Endodermal cell (in vitro differentiated cells): ENCODE data around the gene NME5. TPM values are rescaled to one million over a fixed set of nuclear protein-coding genes. Genes with fewer than 3 reads are reported as not detected.
"Not testable (repeated sequence)": the region's sequence is repeated elsewhere in the genome, so short reads cannot be mapped to it uniquely, and the experiment has no call there.

Experiments
- DNase-seq: peaks from one replicate; pipeline ENCODE4 v3.0.0-alpha.2; 2017
- H3K27ac ChIP-seq: 2 replicates; pipeline ENCODE4 v1.5.1; 2013; ENCODE audit warnings: mild to moderate bottlenecking, low read depth, low read length, moderate library complexity
- H3K27me3 ChIP-seq: 2 replicates; pipeline ENCODE4 v1.6.1; 2013; ENCODE audit warnings: mild to moderate bottlenecking, low read length, moderate library complexity; ENCODE audit not compliant: insufficient read depth, control insufficient read depth, poor library complexity, severe bottlenecking
- H3K36me3 ChIP-seq: 2 replicates; pipeline ENCODE4 v1.7.0; 2013; ENCODE audit warnings: mild to moderate bottlenecking, low read length, moderate library complexity; ENCODE audit not compliant: control insufficient read depth, insufficient read depth
- H3K4me1 ChIP-seq: one replicate; pipeline ENCODE4 v1.7.0; 2013; ENCODE audit warnings: low read length; ENCODE audit not compliant: control insufficient read depth, insufficient read depth
- H3K4me3 ChIP-seq: 2 replicates; pipeline ENCODE4 v1.5.1; 2013; ENCODE audit warnings: mild to moderate bottlenecking, low read length, moderate library complexity
- H3K9ac ChIP-seq: 2 replicates; pipeline ENCODE4 v1.6.1; 2013; ENCODE audit warnings: mild to moderate bottlenecking, low read length, moderate library complexity; ENCODE audit not compliant: poor library complexity, severe bottlenecking; ENCODE audit errors: extremely low read depth
- H3K9me3 ChIP-seq: 2 replicates; pipeline ENCODE4 v1.6.1; 2013; ENCODE audit warnings: mild to moderate bottlenecking, low read length, moderate library complexity; ENCODE audit not compliant: control insufficient read depth
- H3K27ac Mint-ChIP-seq: 2 replicates; pipeline ENCODE4 v1.8.0; 2020; ENCODE audit warnings: mixed read lengths
- H3K27me3 Mint-ChIP-seq: 2 replicates; pipeline ENCODE4 v1.8.0; 2021; ENCODE audit warnings: mild to moderate bottlenecking, mixed read lengths; ENCODE audit not compliant: insufficient read depth
- H3K36me3 Mint-ChIP-seq: 2 replicates; pipeline ENCODE4 v1.8.0; 2020; ENCODE audit warnings: low read depth, mixed read lengths
- H3K4me1 Mint-ChIP-seq: 2 replicates; pipeline ENCODE4 v1.8.0; 2020; ENCODE audit warnings: mixed read lengths
- H3K4me3 Mint-ChIP-seq: 2 replicates; pipeline ENCODE4 v1.8.0; 2020; ENCODE audit warnings: mild to moderate bottlenecking, moderate library complexity, mixed read lengths
- H3K9me3 Mint-ChIP-seq: 2 replicates; pipeline ENCODE4 v1.8.0; 2020; ENCODE audit warnings: mild to moderate bottlenecking, mixed read lengths
- WGBS, 2 experiments: methylation state at CpG; one replicate each; pipeline versions ENCODE4 v1.1.5 to v1.1.7; 2013; ENCODE audit warnings: missing lambda C conversion rate in 2 of 2, mixed read lengths in 1 of 2; ENCODE audit not compliant: insufficient coverage in 1 of 2, insufficient read length in 1 of 2; 5-methylcytosine and 5-hydroxymethylcytosine counted together
- total RNA-seq, 2 donors: library from RNA; stranded (reverse); fragmentation: NEBNext Ultra II Directional in 1 of 2; extraction: Animal tissue kit (Norgen Biotek cat#: 25700) in 1 of 2; gene quantifications; 2 replicates in 1 of 2; 3 replicates in 1 of 2; pipeline ENCODE4 v1.2.1, GENCODE V29; 2021
- TF ChIP-seq, protein P1 (sequence below): fragments of 200-600 bp; sonication (generic); conservative IDR thresholded peaks from 2 replicates; pipeline ENCODE4 v1.5.0; 2021; ENCODE audit warnings: antibody characterized with exemption, mild to moderate bottlenecking

NME5 gene
- total RNA-seq, 2 donors from 2014 or later = 4.7 to 9.2 TPM

- H3K9me3 ChIP-seq = no peaks in the 10 kb centered on the region
- TF ChIP-seq, protein P1, sequence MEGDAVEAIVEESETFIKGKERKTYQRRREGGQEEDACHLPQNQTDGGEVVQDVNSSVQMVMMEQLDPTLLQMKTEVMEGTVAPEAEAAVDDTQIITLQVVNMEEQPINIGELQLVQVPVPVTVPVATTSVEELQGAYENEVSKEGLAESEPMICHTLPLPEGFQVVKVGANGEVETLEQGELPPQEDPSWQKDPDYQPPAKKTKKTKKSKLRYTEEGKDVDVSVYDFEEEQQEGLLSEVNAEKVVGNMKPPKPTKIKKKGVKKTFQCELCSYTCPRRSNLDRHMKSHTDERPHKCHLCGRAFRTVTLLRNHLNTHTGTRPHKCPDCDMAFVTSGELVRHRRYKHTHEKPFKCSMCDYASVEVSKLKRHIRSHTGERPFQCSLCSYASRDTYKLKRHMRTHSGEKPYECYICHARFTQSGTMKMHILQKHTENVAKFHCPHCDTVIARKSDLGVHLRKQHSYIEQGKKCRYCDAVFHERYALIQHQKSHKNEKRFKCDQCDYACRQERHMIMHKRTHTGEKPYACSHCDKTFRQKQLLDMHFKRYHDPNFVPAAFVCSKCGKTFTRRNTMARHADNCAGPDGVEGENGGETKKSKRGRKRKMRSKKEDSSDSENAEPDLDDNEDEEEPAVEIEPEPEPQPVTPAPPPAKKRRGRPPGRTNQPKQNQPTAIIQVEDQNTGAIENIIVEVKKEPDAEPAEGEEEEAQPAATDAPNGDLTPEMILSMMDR = peak; percentile 46
- Mint-ChIP-seq H3K36me3 (no peaks in the 10 kb centered on the region), H3K4me3 (no peak overlapping the region), H3K27ac (no peak overlapping the region), H3K27me3 (no peaks in the 10 kb centered on the region), H3K9me3 (no peaks in the 10 kb centered on the region), H3K4me1 (no peaks in the 10 kb centered on the region)
- H3K27ac ChIP-seq = no peak overlapping the region
- no peaks in the 10 kb centered on the region for H3K27me3 ChIP-seq
- WGBS, 2 experiments = 42 to 100% methylated on average over 1 to 3 of the region's 3 CpGs
- no peaks in the 10 kb centered on the region for H3K36me3 ChIP-seq
- H3K4me1 ChIP-seq = no peaks in the 10 kb centered on the region
- peak; percentile 59 for DNase-seq
- no peak overlapping the region for H3K4me3 ChIP-seq
- H3K9ac ChIP-seq = no peak overlapping the region
Observed at GRCh38 chr5:138149530-138149929, 10.3 kb upstream of the NME5 start.

DNA sequence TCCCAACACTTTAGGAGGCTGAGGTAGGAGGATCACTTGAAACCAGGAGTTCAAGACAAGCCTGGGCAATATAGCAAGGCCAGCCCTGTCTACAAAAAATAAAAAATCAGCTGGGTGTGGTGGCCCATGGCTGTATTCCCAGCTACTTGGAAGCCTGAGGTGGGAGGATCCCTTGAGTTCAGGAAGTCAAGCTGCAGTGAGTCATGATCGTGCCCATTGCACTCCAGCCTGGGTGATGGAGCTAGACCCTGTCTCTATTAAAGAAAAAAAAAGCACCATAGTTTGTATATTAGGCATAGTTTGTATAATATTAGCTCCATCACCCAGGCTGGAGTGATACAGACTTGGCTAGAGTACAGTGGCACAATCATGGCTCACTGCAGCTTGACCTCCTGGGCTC, 9.6 kb upstream of the NME5 start:
- H3K36me3 ChIP-seq = no peaks in the 10 kb centered on the region
- no peaks in the 10 kb centered on the region for H3K9me3 ChIP-seq
- no peaks in the 10 kb centered on the region for H3K27me3 Mint-ChIP-seq
- no peaks in the 10 kb centered on the region for H3K36me3 Mint-ChIP-seq
- WGBS, 2 experiments = 92% methylated on average over 1 of the region's 1 CpG; no CpG with 5 or more reads in 1 of the 2 experiments
- TF ChIP-seq, protein P1 = no peak
- H3K4me3 Mint-ChIP-seq = no peak overlapping the region
- no peak overlapping the region for H3K4me3 ChIP-seq
- H3K27me3 ChIP-seq = no peaks in the 10 kb centered on the region
- no peak for DNase-seq
- H3K27ac ChIP-seq = no peak overlapping the region
- no peak overlapping the region for H3K9ac ChIP-seq
- no peaks in the 10 kb centered on the region for H3K4me1 ChIP-seq
- H3K9me3 Mint-ChIP-seq = no peaks in the 10 kb centered on the region
- H3K27ac Mint-ChIP-seq = no peak overlapping the region
- H3K4me1 Mint-ChIP-seq = no peaks in the 10 kb centered on the region

- not testable (repeated sequence) for H3K36me3 Mint-ChIP-seq, H3K4me3 Mint-ChIP-seq, H3K4me1 ChIP-seq, H3K9me3 Mint-ChIP-seq, H3K4me3 ChIP-seq, H3K27ac Mint-ChIP-seq, H3K4me1 Mint-ChIP-seq, H3K27me3 ChIP-seq, H3K9ac ChIP-seq, H3K27ac ChIP-seq, H3K9me3 ChIP-seq, H3K27me3 Mint-ChIP-seq, H3K36me3 ChIP-seq, DNase-seq
- WGBS, 2 experiments = 88 to 96% methylated on average over 3 to 6 of the region's 6 CpGs
Observed at GRCh38 chr5:138143578-138143977, 4.3 kb upstream of the NME5 start.

- no peak overlapping the region for H3K4me3 Mint-ChIP-seq
- no peaks in the 10 kb centered on the region for H3K9me3 Mint-ChIP-seq
- no peaks in the 10 kb centered on the region for H3K36me3 Mint-ChIP-seq
- H3K27me3 ChIP-seq = no peaks in the 10 kb centered on the region
- peaks cover 3% of the 10 kb centered on the region for H3K4me1 Mint-ChIP-seq
- H3K4me3 ChIP-seq = no peak overlapping the region
- H3K27ac ChIP-seq = no peak overlapping the region
- H3K9ac ChIP-seq = no peak overlapping the region
- DNase-seq = no peak
- no peaks in the 10 kb centered on the region for H3K36me3 ChIP-seq
- H3K27me3 Mint-ChIP-seq = peaks cover 5% of the 10 kb centered on the region
- no peaks in the 10 kb centered on the region for H3K9me3 ChIP-seq
- no peaks in the 10 kb centered on the region for H3K4me1 ChIP-seq
- 78% methylated on average over 1 of the region's 1 CpG; no CpG with 5 or more reads in 1 of the 2 experiments for WGBS, 2 experiments
- H3K27ac Mint-ChIP-seq = no peak overlapping the region
- TF ChIP-seq, protein P1 = no peak
Observed at GRCh38 chr5:138141734-138142133, 2.5 kb upstream of the NME5 start.
